Gastroesophageal sphincter (tissue), 3 donors: Measurements from ENCODE around the gene CLP1.

ENCODE experiments used
- CTCF ChIP-seq, 4 experiments: fragments of 200-600 bp in 2 of 4; fragments of 450-650 bp in 2 of 4; sonication (generic) in 1 of 4; IDR thresholded peaks; one replicate each; pipeline ENCODE4 v1.5.1; 2017 to 2019; ENCODE audit warnings: antibody characterized with exemption in 4 of 4, mild to moderate bottlenecking in 2 of 4, moderate library complexity in 2 of 4
- POLR2A ChIP-seq, 2 donors: fragments of 450-650 bp; IDR thresholded peaks; one replicate each; pipeline ENCODE4 v1.6.1; 2017; ENCODE audit warnings: antibody characterized with exemption in 2 of 2, mild to moderate bottlenecking in 2 of 2, moderate library complexity in 1 of 2
- POLR2AphosphoS5 ChIP-seq: sonication (generic); formaldehyde crosslinking; IDR thresholded peaks from one replicate; pipeline ENCODE4 v1.6.1; 2017; ENCODE audit warnings: antibody characterized with exemption

- TF ChIP-seq CTCF (IDR thresholded peaks at IDR 0.05) (no peak), POLR2A (IDR thresholded peaks at IDR 0.05) (no peak), POLR2AphosphoS5 (no peak)
These were observed 23.6 kb downstream of the CLP1 start for GRCh38 chr11:57681168-57681567.
